HEK293 (cell line): ENCODE measurements around the gene CCN2.
A peak's percentile ranks its signal among the peaks of the same experiment; 100 is the strongest.

Source experiments
- EGR2 ChIP-seq: fragments of 450-650 bp; formaldehyde crosslinking; IDR thresholded peaks from 2 replicates; pipeline ENCODE4 v1.5.1; 2016; ENCODE audit warnings: low read depth, missing biosample characterization, missing genetic modification characterization
- KLF16 ChIP-seq: fragments of 450-650 bp; formaldehyde crosslinking; IDR thresholded peaks from 2 replicates; pipeline ENCODE4 v1.5.1; 2017; ENCODE audit warnings: missing biosample characterization, missing genetic modification characterization
- KLF8 ChIP-seq: fragments of 450-650 bp; formaldehyde crosslinking; IDR thresholded peaks from 2 replicates; pipeline ENCODE4 v1.5.1; 2016; ENCODE audit warnings: missing biosample characterization, missing genetic modification characterization
- KLF9 ChIP-seq: fragments of 450-650 bp; formaldehyde crosslinking; IDR thresholded peaks from 2 replicates; pipeline ENCODE4 v1.5.1; 2016; ENCODE audit warnings: missing biosample characterization, missing genetic modification characterization, low read depth
- MYNN ChIP-seq: fragments of 450-650 bp; formaldehyde crosslinking; IDR thresholded peaks from 2 replicates; pipeline ENCODE4 v1.5.1; 2016; ENCODE audit warnings: missing biosample characterization, missing genetic modification characterization, borderline replicate concordance
- PRDM4 ChIP-seq: fragments of 450-650 bp; formaldehyde crosslinking; IDR thresholded peaks from 2 replicates; pipeline ENCODE4 v1.5.1; 2017; ENCODE audit warnings: missing biosample characterization, missing genetic modification characterization
- SCRT1 ChIP-seq: fragments of 450-650 bp; formaldehyde crosslinking; IDR thresholded peaks from 2 replicates; pipeline ENCODE4 v1.5.1; 2016; ENCODE audit warnings: missing biosample characterization, missing genetic modification characterization, borderline replicate concordance
- SETDB1 ChIP-seq: IDR thresholded peaks from one replicate; pipeline ENCODE4 v1.6.1; 2017; ENCODE audit warnings: mild to moderate bottlenecking, low read length, moderate library complexity, mixed read lengths; ENCODE audit not compliant: insufficient read length
- ZBTB48 ChIP-seq: fragments of 450-650 bp; formaldehyde crosslinking; IDR thresholded peaks from 2 replicates; pipeline ENCODE4 v1.5.1; 2016; ENCODE audit warnings: missing biosample characterization, missing genetic modification characterization
- ZFP37 ChIP-seq: fragments of 450-650 bp; formaldehyde crosslinking; IDR thresholded peaks from 2 replicates; pipeline ENCODE4 v1.5.1; 2016; ENCODE audit warnings: missing biosample characterization, missing genetic modification characterization
- ZNF132 ChIP-seq: fragments of 450-650 bp; formaldehyde crosslinking; IDR thresholded peaks from 2 replicates; pipeline ENCODE4 v1.5.1; 2017; ENCODE audit warnings: missing biosample characterization, missing genetic modification characterization, borderline replicate concordance
- ZNF223 ChIP-seq: fragments of 450-650 bp; formaldehyde crosslinking; IDR thresholded peaks from 2 replicates; pipeline ENCODE4 v1.5.1; 2016; ENCODE audit warnings: missing biosample characterization, missing genetic modification characterization
- ZNF335 ChIP-seq: fragments of 450-650 bp; formaldehyde crosslinking; conservative IDR thresholded peaks from 2 replicates; pipeline ENCODE4 v1.5.1; 2016; ENCODE audit warnings: missing biosample characterization, missing genetic modification characterization
- ZNF426 ChIP-seq: fragments of 450-650 bp; formaldehyde crosslinking; IDR thresholded peaks from 2 replicates; pipeline ENCODE4 v1.5.1; 2017; ENCODE audit warnings: missing biosample characterization, missing genetic modification characterization, mild to moderate bottlenecking, inconsistent platforms, moderate library complexity
- ZNF548 ChIP-seq: fragments of 450-650 bp; formaldehyde crosslinking; IDR thresholded peaks from 2 replicates; pipeline ENCODE4 v1.5.1; 2016; ENCODE audit warnings: missing biosample characterization, missing genetic modification characterization
- ZNF571 ChIP-seq: fragments of 450-650 bp; formaldehyde crosslinking; IDR thresholded peaks from 2 replicates; pipeline ENCODE4 v1.5.0; 2017; ENCODE audit warnings: missing biosample characterization, missing genetic modification characterization
- ZNF610 ChIP-seq: fragments of 450-650 bp; formaldehyde crosslinking; IDR thresholded peaks from 2 replicates; pipeline ENCODE4 v1.5.1; 2016; ENCODE audit warnings: missing biosample characterization, missing genetic modification characterization, borderline replicate concordance
- ZNF621 ChIP-seq: fragments of 450-650 bp; formaldehyde crosslinking; IDR thresholded peaks from 2 replicates; pipeline ENCODE4 v1.5.1; 2017; ENCODE audit warnings: missing biosample characterization, missing genetic modification characterization
- ZNF768 ChIP-seq: fragments of 450-650 bp; formaldehyde crosslinking; IDR thresholded peaks from 2 replicates; pipeline ENCODE4 v1.5.1; 2018; ENCODE audit warnings: missing biosample characterization, mild to moderate bottlenecking, missing genetic modification characterization
- ZNF777 ChIP-seq: fragments of 450-650 bp; formaldehyde crosslinking; IDR thresholded peaks from 2 replicates; pipeline ENCODE4 v1.5.1; 2017; ENCODE audit warnings: missing biosample characterization, missing genetic modification characterization, borderline replicate concordance
- ZNF791 ChIP-seq: fragments of 450-650 bp; formaldehyde crosslinking; IDR thresholded peaks from 2 replicates; pipeline ENCODE4 v1.5.1; 2016; ENCODE audit warnings: missing biosample characterization, missing genetic modification characterization
- ZSCAN23 ChIP-seq: fragments of 450-650 bp; formaldehyde crosslinking; IDR thresholded peaks from 2 replicates; pipeline ENCODE4 v1.5.1; 2016; ENCODE audit warnings: missing biosample characterization, missing genetic modification characterization
- TF ChIP-seq, protein P1 (sequence below): fragments of 450-650 bp; formaldehyde crosslinking; IDR thresholded peaks from 2 replicates; pipeline ENCODE4 v1.5.1; 2016; ENCODE audit warnings: missing biosample characterization, missing genetic modification characterization
- TF ChIP-seq, protein P2 (sequence below): fragments of 450-650 bp; formaldehyde crosslinking; IDR thresholded peaks from 2 replicates; pipeline ENCODE4 v1.5.1; 2017; ENCODE audit warnings: missing biosample characterization, missing genetic modification characterization
- TF ChIP-seq, protein P3 (sequence below): fragments of 450-650 bp; formaldehyde crosslinking; IDR thresholded peaks from 2 replicates; pipeline ENCODE4 v1.5.1; 2016; ENCODE audit warnings: missing biosample characterization, missing genetic modification characterization
- TF ChIP-seq, protein P4 (sequence below): fragments of 450-650 bp; formaldehyde crosslinking; IDR thresholded peaks from 2 replicates; pipeline ENCODE4 v1.5.1; 2016; ENCODE audit warnings: missing biosample characterization, missing genetic modification characterization, low read depth

Gene CCN2

GRCh38 chr6:131949909-131950766 is 1.0 kb downstream of the CCN2 start (continued):
- TF ChIP-seq ZNF777 (tag by site-specific recombination) (peak; percentile 90), PRDM4 (tag by site-specific recombination) (peak; percentile 96), ZNF223 (tag by site-specific recombination) (no peak), ZNF768 (tag by site-specific recombination) (no peak), SETDB1 (no peak), KLF16 (tag by site-specific recombination) (peak; percentile 55; the same call in 1 of the 2 replicates), ZNF335 (tag by site-specific recombination) (peak; percentile 85), ZNF548 (no peak), ZFP37 (peak; percentile 63; the same call in 1 of the 2 replicates), ZNF426 (tag by site-specific recombination) (no peak), MYNN (tag by site-specific recombination) (no peak), ZSCAN23 (tag by site-specific recombination) (no peak), ZBTB48 (tag by site-specific recombination) (peak; percentile 50; the same call in 1 of the 2 replicates), EGR2 (peak; percentile 78), SCRT1 (no peak), ZNF571 (tag by site-specific recombination) (no peak), ZNF610 (tag by site-specific recombination) (peak; percentile 60; the same call in 1 of the 2 replicates), KLF9 (tag by site-specific recombination) (peak; percentile 52; the same call in 1 of the 2 replicates), ZNF791 (tag by site-specific recombination) (no peak), ZNF132 (tag by site-specific recombination) (no peak), KLF8 (tag by site-specific recombination) (no peak; the same call in 1 of the 2 replicates), ZNF621 (tag by site-specific recombination) (no peak)
- TF ChIP-seq, protein P1, sequence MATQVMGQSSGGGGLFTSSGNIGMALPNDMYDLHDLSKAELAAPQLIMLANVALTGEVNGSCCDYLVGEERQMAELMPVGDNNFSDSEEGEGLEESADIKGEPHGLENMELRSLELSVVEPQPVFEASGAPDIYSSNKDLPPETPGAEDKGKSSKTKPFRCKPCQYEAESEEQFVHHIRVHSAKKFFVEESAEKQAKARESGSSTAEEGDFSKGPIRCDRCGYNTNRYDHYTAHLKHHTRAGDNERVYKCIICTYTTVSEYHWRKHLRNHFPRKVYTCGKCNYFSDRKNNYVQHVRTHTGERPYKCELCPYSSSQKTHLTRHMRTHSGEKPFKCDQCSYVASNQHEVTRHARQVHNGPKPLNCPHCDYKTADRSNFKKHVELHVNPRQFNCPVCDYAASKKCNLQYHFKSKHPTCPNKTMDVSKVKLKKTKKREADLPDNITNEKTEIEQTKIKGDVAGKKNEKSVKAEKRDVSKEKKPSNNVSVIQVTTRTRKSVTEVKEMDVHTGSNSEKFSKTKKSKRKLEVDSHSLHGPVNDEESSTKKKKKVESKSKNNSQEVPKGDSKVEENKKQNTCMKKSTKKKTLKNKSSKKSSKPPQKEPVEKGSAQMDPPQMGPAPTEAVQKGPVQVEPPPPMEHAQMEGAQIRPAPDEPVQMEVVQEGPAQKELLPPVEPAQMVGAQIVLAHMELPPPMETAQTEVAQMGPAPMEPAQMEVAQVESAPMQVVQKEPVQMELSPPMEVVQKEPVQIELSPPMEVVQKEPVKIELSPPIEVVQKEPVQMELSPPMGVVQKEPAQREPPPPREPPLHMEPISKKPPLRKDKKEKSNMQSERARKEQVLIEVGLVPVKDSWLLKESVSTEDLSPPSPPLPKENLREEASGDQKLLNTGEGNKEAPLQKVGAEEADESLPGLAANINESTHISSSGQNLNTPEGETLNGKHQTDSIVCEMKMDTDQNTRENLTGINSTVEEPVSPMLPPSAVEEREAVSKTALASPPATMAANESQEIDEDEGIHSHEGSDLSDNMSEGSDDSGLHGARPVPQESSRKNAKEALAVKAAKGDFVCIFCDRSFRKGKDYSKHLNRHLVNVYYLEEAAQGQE (tag by site-specific recombination), result 0 out of 2 replicates have a peak, but pooled peaks have one; percentile 23
- TF ChIP-seq, protein P2, sequence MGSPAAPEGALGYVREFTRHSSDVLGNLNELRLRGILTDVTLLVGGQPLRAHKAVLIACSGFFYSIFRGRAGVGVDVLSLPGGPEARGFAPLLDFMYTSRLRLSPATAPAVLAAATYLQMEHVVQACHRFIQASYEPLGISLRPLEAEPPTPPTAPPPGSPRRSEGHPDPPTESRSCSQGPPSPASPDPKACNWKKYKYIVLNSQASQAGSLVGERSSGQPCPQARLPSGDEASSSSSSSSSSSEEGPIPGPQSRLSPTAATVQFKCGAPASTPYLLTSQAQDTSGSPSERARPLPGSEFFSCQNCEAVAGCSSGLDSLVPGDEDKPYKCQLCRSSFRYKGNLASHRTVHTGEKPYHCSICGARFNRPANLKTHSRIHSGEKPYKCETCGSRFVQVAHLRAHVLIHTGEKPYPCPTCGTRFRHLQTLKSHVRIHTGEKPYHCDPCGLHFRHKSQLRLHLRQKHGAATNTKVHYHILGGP (tag by site-specific recombination), result no peak
- TF ChIP-seq, protein P3, sequence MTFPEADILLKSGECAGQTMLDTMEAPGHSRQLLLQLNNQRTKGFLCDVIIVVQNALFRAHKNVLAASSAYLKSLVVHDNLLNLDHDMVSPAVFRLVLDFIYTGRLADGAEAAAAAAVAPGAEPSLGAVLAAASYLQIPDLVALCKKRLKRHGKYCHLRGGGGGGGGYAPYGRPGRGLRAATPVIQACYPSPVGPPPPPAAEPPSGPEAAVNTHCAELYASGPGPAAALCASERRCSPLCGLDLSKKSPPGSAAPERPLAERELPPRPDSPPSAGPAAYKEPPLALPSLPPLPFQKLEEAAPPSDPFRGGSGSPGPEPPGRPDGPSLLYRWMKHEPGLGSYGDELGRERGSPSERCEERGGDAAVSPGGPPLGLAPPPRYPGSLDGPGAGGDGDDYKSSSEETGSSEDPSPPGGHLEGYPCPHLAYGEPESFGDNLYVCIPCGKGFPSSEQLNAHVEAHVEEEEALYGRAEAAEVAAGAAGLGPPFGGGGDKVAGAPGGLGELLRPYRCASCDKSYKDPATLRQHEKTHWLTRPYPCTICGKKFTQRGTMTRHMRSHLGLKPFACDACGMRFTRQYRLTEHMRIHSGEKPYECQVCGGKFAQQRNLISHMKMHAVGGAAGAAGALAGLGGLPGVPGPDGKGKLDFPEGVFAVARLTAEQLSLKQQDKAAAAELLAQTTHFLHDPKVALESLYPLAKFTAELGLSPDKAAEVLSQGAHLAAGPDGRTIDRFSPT (tag by site-specific recombination), result peak; percentile 68; the same call in 1 of the 2 replicates
- TF ChIP-seq, protein P4, sequence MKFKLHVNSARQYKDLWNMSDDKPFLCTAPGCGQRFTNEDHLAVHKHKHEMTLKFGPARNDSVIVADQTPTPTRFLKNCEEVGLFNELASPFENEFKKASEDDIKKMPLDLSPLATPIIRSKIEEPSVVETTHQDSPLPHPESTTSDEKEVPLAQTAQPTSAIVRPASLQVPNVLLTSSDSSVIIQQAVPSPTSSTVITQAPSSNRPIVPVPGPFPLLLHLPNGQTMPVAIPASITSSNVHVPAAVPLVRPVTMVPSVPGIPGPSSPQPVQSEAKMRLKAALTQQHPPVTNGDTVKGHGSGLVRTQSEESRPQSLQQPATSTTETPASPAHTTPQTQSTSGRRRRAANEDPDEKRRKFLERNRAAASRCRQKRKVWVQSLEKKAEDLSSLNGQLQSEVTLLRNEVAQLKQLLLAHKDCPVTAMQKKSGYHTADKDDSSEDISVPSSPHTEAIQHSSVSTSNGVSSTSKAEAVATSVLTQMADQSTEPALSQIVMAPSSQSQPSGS (tag by site-specific recombination), result no peak
